Ovary (tissue), 9 donors: Measurements from ENCODE around the gene MIEN1. TPM values are rescaled to one million over a fixed set of nuclear protein-coding genes. Genes with fewer than 3 reads are reported as not detected.
A peak's percentile ranks its signal among the peaks of the same experiment; 100 is the strongest.
"Not testable (repeated sequence)": the region's sequence is repeated elsewhere in the genome, so short reads cannot be mapped to it uniquely, and the experiment has no call there.

Experiments used
- DNase-seq, 5 donors: peaks; one replicate each; pipeline ENCODE4 v3.0.0-alpha.2; 2019 to 2020
- H3K27ac ChIP-seq, 2 donors: fragments of 200-600 bp; one replicate each; pipeline versions ENCODE4 v1.5.1 to v1.8.0; 2019 to 2022
- H3K27me3 ChIP-seq: fragments of 200-600 bp; one replicate; pipeline ENCODE4 v1.8.0; 2022
- H3K36me3 ChIP-seq: fragments of 200-600 bp; sonication (generic); one replicate; pipeline ENCODE4 v1.5.1; 2019
- H3K4me1 ChIP-seq: one replicate; pipeline ENCODE4 v1.8.1; 2013; ENCODE audit warnings: mild to moderate bottlenecking, moderate library complexity; ENCODE audit not compliant: insufficient read depth
- H3K4me3 ChIP-seq: fragments of 200-600 bp; sonication (generic); one replicate; pipeline ENCODE4 v1.5.1; 2017
- H3K9me3 ChIP-seq, 2 donors: fragments of 200-600 bp in 1 of 2; sonication (generic) in 1 of 2; one replicate each; pipeline versions ENCODE4 v1.5.1 to v1.8.1; 2013 to 2019; ENCODE audit warnings: mild to moderate bottlenecking in 1 of 2, moderate library complexity in 1 of 2
- EP300 ChIP-seq: sonication (generic); formaldehyde crosslinking; IDR thresholded peaks from one replicate; pipeline ENCODE4 v1.6.1; 2017; ENCODE audit warnings: antibody characterized with exemption
- POLR2A ChIP-seq: fragments of 450-650 bp; IDR thresholded peaks from one replicate; pipeline ENCODE4 v1.6.1; 2017; ENCODE audit warnings: antibody characterized with exemption, mild to moderate bottlenecking, moderate library complexity
- WGBS, 3 donors: extraction: QIAGEN DNeasy Blood & Tissue Kit in 1 of 3; methylation state at CpG; one replicate each; pipeline versions ENCODE4 v1.1.5 to v1.1.7; 2013 to 2017; 5-methylcytosine and 5-hydroxymethylcytosine counted together
- intact Hi-C, 4 donors: fragments of 100-400 bp; cut with DNase I; formaldehyde crosslinking; loops; one replicate each; pipeline versions ENCODE4 v1.11.0 to v1.15.1; 2022 to 2023
- polyA plus RNA-seq, 2 donors: library from polyadenylated mRNA; stranded (reverse); fragments of 200-250 nt in 1 of 2; fragments of 350-450 nt in 1 of 2; fragmentation: Illumina TruSeq in 1 of 2; extraction: RNeasy Lipid Tissue Mini Kit (QIAGEN cat#74804) in 1 of 2; gene quantifications; one replicate each; pipeline ENCODE4 v1.2.3, GENCODE V29; 2013 to 2014
- total RNA-seq, 7 donors: library from RNA; depleted of rRNA in 2 of 7; stranded (reverse); fragments of >200 nt in 2 of 7; fragmentation: NEBNext Ultra II Directional in 3 of 7; extraction: Animal tissue kit (Norgen Biotek cat#: 25700) in 3 of 7; gene quantifications; one replicate each; pipeline versions ENCODE4 v1.1.0 to v1.2.4, GENCODE V29; 2016 to 2023
- TF ChIP-seq, protein P1 (sequence below), 3 donors: fragments of 450-650 bp in 2 of 3; fragments of 200-600 bp in 1 of 3; IDR thresholded peaks; one replicate each; pipeline versions ENCODE4 v1.5.1 to v1.8.0; 2016 to 2022; ENCODE audit warnings: antibody characterized with exemption in 3 of 3, mild to moderate bottlenecking in 1 of 3
- donor health status: DM: no; HTN: no; CAD: no; lungs with moderate emphysema.
- donor health status: DM: no; HTN: no; CAD: no.
- donor health status: Bipolar disorder and iron deficiency.
- donor health status: DM: yes; HTN: yes; CAD: no.
- donor health status: DM: no; HTN: no; CAD: no.
- donor health status: DM: yes; HTN: yes; CAD: no.

Gene MIEN1
- total and polyA plus RNA-seq, 9 donors: 20.2 to 64.9 (median 25.5) TPM

- H3K4me1 ChIP-seq: no peaks in the 10 kb centered on the region
- intact Hi-C loops: no loop called here
- no peaks in the 10 kb centered on the region for H3K9me3 ChIP-seq
- peak overlapping the region; percentile 76 for H3K4me3 ChIP-seq
- TF ChIP-seq, protein P1, sequence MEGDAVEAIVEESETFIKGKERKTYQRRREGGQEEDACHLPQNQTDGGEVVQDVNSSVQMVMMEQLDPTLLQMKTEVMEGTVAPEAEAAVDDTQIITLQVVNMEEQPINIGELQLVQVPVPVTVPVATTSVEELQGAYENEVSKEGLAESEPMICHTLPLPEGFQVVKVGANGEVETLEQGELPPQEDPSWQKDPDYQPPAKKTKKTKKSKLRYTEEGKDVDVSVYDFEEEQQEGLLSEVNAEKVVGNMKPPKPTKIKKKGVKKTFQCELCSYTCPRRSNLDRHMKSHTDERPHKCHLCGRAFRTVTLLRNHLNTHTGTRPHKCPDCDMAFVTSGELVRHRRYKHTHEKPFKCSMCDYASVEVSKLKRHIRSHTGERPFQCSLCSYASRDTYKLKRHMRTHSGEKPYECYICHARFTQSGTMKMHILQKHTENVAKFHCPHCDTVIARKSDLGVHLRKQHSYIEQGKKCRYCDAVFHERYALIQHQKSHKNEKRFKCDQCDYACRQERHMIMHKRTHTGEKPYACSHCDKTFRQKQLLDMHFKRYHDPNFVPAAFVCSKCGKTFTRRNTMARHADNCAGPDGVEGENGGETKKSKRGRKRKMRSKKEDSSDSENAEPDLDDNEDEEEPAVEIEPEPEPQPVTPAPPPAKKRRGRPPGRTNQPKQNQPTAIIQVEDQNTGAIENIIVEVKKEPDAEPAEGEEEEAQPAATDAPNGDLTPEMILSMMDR (IDR thresholded peaks at IDR 0.05): no peak
- TF ChIP-seq POLR2A: no peak
- no peak for TF ChIP-seq EP300
- no peaks in the 10 kb centered on the region for H3K36me3 ChIP-seq
- WGBS, 3 donors: 65 to 70% (median 65%) methylated on average over 6 of the region's 6 CpGs
- H3K27me3 ChIP-seq: no peaks in the 10 kb centered on the region
- H3K27ac ChIP-seq: peak overlapping the region in 1 of 2 donors; percentile 40
- no peak for DNase-seq
Observed at GRCh38 chr17:39729280-39729851, 966 bp downstream of the MIEN1 start.

- Histone ChIP-seq H3K36me3 (no peaks in the 10 kb centered on the region), H3K27ac (no peak overlapping the region), H3K4me3 (no peak overlapping the region), H3K4me1 (no peaks in the 10 kb centered on the region), H3K27me3 (no peaks in the 10 kb centered on the region), H3K9me3 (no peaks in the 10 kb centered on the region)
- no peak for DNase-seq
- intact Hi-C loops: no loop called here
- TF ChIP-seq POLR2A (no peak), EP300 (no peak)
- TF ChIP-seq, protein P1 (IDR thresholded peaks at IDR 0.05): no peak
- 61 to 66% (median 63%) methylated on average over 9 to 10 of the region's 10 CpGs for WGBS, 3 donors
Observed at GRCh38 chr17:39727556-39727955, 2.8 kb downstream of the MIEN1 start.

DNA sequence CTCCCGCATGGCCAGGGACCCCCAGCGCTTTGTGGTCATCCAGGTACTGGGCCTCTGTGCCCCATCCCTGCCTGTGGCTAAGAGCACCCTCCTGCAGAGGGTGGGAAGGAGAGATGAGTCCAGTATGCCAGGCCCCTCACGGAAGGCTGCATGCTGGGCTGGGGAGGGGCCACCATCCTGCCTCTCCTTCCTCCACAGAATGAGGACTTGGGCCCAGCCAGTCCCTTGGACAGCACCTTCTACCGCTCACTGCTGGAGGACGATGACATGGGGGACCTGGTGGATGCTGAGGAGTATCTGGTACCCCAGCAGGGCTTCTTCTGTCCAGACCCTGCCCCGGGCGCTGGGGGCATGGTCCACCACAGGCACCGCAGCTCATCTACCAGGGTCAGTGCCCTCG lies 3.7 kb downstream of the MIEN1 start:
- no peak overlapping the region for H3K27ac ChIP-seq
- TF ChIP-seq POLR2A (no peak), EP300 (no peak)
- TF ChIP-seq, protein P1 (IDR thresholded peaks at IDR 0.05): no peak
- no peaks in the 10 kb centered on the region for H3K36me3 ChIP-seq
- H3K27me3 ChIP-seq: no peaks in the 10 kb centered on the region
- H3K4me1 ChIP-seq: no peaks in the 10 kb centered on the region
- WGBS, 3 donors: 83 to 86% (median 86%) methylated on average over 9 of the region's 9 CpGs
- no peak for DNase-seq
- no peak overlapping the region for H3K4me3 ChIP-seq
- intact Hi-C loops: no loop called here
- no peaks in the 10 kb centered on the region for H3K9me3 ChIP-seq

DNA sequence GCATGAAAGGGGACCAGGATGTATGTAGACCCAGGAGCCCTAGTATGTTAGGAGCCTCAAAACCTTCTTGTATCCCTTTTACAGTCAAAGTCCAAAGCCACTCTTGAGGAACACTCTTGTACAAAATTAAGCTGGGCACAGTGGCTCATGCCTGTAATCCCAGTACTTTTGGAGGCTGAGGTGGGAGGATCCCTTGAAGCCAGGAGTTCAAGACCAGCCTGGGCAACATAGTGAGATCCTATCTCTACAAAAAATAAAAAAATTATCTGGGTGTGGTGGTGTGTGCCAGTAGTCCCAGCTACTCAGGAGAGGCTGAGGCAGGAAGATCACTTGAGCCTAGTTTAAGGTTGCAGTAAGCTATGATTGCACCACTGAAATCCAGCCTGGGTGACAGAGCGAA lies 4.4 kb downstream of the MIEN1 start:
- DNase-seq, H3K27ac ChIP-seq, intact Hi-C loops, H3K36me3 ChIP-seq, H3K9me3 ChIP-seq, H3K4me1 ChIP-seq, H3K27me3 ChIP-seq, H3K4me3 ChIP-seq: not testable (repeated sequence)
- 96 to 100% (median 97%) methylated on average over 1 of the region's 1 CpG for WGBS, 3 donors

DNA sequence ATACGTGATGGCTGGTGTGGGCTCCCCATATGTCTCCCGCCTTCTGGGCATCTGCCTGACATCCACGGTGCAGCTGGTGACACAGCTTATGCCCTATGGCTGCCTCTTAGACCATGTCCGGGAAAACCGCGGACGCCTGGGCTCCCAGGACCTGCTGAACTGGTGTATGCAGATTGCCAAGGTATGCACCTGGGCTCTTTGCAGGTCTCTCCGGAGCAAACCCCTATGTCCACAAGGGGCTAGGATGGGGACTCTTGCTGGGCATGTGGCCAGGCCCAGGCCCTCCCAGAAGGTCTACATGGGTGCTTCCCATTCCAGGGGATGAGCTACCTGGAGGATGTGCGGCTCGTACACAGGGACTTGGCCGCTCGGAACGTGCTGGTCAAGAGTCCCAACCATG lies 5.6 kb downstream of the MIEN1 start:
- no peaks in the 10 kb centered on the region for H3K36me3 ChIP-seq
- DNase-seq: no peak

More for the DNA sequence above, 5.6 kb downstream of the MIEN1 start:
- Histone ChIP-seq H3K27me3 (no peaks in the 10 kb centered on the region), H3K27ac (no peak overlapping the region), H3K9me3 (no peaks in the 10 kb centered on the region), H3K4me3 (no peak overlapping the region), H3K4me1 (no peaks in the 10 kb centered on the region)
- TF ChIP-seq EP300 (no peak), POLR2A (no peak)
- TF ChIP-seq, protein P1 (IDR thresholded peaks at IDR 0.05): no peak
- 94 to 95% (median 94%) methylated on average over 13 of the region's 13 CpGs for WGBS, 3 donors
- intact Hi-C loops: no loop called here
